Measurements from ENCODE around the gene EDEM2.
A peak's percentile ranks its signal among the peaks of the same experiment; 100 is the strongest.

EDEM2 gene

GRCh38 chr20:35106827-35107380 is 40.2 kb downstream of the EDEM2 start:
- TF ChIP-seq, protein P1, sequence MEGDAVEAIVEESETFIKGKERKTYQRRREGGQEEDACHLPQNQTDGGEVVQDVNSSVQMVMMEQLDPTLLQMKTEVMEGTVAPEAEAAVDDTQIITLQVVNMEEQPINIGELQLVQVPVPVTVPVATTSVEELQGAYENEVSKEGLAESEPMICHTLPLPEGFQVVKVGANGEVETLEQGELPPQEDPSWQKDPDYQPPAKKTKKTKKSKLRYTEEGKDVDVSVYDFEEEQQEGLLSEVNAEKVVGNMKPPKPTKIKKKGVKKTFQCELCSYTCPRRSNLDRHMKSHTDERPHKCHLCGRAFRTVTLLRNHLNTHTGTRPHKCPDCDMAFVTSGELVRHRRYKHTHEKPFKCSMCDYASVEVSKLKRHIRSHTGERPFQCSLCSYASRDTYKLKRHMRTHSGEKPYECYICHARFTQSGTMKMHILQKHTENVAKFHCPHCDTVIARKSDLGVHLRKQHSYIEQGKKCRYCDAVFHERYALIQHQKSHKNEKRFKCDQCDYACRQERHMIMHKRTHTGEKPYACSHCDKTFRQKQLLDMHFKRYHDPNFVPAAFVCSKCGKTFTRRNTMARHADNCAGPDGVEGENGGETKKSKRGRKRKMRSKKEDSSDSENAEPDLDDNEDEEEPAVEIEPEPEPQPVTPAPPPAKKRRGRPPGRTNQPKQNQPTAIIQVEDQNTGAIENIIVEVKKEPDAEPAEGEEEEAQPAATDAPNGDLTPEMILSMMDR (conservative IDR thresholded peaks at IDR 0.05; ENCODE audit: low read depth, low read length) = no peak
- no peak for DNase-seq (ENCODE audit: low read depth)
- no peak overlapping the region for H3K4me3 ChIP-seq (ENCODE audit: low read length)

DNA sequence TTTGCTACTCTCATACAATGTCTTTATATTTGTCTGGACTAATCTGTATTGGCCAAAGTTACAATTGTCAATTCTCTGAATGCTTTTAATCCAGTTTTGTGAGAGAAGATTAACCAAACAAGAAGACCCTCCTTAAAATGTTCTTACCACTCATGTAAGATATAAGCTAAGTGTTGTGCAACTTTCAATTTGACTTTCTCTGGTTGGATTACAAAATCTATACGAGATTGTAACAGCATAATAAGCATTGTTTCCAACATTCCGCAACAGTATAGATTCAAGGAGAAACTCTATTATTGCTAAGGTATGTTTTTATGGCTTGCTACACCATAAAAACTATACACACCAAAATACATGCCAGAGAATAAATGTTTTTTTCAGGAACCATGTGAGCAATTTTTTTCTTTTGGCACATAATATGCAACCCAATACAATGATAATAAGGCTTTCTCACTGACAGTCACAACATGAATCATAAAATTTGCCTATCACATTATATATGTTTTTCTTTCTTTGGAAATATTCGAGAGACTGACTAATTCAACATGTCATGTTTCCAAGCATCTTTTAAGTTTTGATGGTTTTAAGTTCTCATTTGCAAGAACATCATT is 42.3 kb downstream of the EDEM2 start:
- TF ChIP-seq, protein P1 (conservative IDR thresholded peaks at IDR 0.05; ENCODE audit: low read depth, low read length) = no peak
- H3K4me3 ChIP-seq (ENCODE audit: low read length) = no peak overlapping the region
- DNase-seq (ENCODE audit: low read depth) = no peak

DNA sequence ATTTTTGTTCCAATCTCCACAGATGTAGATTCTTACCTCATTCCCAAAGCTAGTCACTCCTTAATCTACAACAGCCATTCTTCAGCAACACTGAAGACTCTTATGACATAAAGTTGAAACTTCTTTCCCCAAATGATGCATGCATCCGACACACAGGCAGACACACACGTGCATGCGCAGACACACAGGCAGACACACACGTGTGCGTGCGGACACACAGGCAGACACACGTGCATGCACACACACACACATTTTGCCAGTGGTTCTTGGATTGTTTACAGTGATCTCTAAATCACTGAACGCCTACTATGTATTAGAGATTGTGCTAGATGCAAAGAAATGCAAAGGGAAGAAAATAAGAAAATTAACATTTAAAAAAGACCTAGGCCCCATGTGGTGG is 45.5 kb downstream of the EDEM2 start:
- TF ChIP-seq, protein P1 (conservative IDR thresholded peaks at IDR 0.05; ENCODE audit: low read depth, low read length) = no peak
- no peak for DNase-seq (ENCODE audit: low read depth)
- H3K4me3 ChIP-seq (ENCODE audit: low read length) = no peak overlapping the region

DNA sequence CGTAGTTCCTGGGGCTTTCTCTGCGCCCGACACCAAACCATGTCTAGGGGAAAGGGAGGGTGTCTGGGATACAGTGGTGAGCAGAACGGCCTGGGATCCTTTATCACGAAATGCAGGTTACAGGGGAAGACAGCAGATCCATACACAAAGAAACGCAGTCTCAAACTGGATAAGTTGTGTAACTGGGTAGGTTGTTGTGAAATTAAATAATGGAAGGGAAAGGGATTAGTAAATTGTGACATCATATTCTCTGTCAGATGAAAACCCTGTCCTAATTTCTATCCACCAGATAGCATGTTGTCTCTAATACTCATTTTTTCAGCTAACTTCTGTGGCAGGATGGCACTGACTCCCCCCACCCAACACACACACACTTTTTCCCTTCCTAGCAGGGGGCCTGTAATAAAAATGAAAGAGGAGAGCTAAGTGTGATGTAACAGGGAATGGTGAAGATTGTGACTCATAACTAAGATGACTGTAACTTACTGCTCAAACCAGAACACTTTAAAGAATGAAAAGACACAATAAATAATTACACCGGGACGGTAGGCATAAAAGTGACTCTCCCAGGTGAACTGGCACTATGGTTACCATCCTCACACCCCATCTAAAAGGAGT is 53.8 kb downstream of the EDEM2 start:
- peak overlapping the region; percentile 92 for H3K4me3 ChIP-seq (ENCODE audit: low read length)
- TF ChIP-seq, protein P1 (conservative IDR thresholded peaks at IDR 0.05; ENCODE audit: low read depth, low read length) = no peak
- no peak for DNase-seq (ENCODE audit: low read depth)

GRCh38 chr20:35092524-35093266 is 54.4 kb downstream of the EDEM2 start, which contains the start of gene TRPC4AP:
Gene TRPC4AP, minus strand, starts transcription at chr20:35092807. Its CDS starts 26 bp downstream, at chr20:35092781.
- H3K4me3 ChIP-seq (ENCODE audit: low read length) = peak within 1 kb of the TSS; percentile 92
- DNase-seq (ENCODE audit: low read depth) = peak; percentile 49
- TF ChIP-seq, protein P1 (conservative IDR thresholded peaks at IDR 0.05; ENCODE audit: low read depth, low read length) = peak; percentile 83

GRCh38 chr20:35091816-35092523 is 55.2 kb downstream of the EDEM2 start:
- peak overlapping the region; percentile 92 for H3K4me3 ChIP-seq (ENCODE audit: low read length)
- TF ChIP-seq, protein P1 (conservative IDR thresholded peaks at IDR 0.05; ENCODE audit: low read depth, low read length) = no peak
- no peak for DNase-seq (ENCODE audit: low read depth)

Data from retinal pigment epithelial cell (primary cell).